Activated CD8-positive, alpha-beta memory T cell treated with anti-CD3 and anti-CD28 coated beads, Interleukin-2, amount 50 U/mL, for 4 hours (primary cell): ENCODE data around the gene PKP3.

ENCODE experiments used
- DNase-seq: peaks from one replicate; pipeline ENCODE4 v3.0.0-alpha.2; 2020

Gene PKP3

DNA sequence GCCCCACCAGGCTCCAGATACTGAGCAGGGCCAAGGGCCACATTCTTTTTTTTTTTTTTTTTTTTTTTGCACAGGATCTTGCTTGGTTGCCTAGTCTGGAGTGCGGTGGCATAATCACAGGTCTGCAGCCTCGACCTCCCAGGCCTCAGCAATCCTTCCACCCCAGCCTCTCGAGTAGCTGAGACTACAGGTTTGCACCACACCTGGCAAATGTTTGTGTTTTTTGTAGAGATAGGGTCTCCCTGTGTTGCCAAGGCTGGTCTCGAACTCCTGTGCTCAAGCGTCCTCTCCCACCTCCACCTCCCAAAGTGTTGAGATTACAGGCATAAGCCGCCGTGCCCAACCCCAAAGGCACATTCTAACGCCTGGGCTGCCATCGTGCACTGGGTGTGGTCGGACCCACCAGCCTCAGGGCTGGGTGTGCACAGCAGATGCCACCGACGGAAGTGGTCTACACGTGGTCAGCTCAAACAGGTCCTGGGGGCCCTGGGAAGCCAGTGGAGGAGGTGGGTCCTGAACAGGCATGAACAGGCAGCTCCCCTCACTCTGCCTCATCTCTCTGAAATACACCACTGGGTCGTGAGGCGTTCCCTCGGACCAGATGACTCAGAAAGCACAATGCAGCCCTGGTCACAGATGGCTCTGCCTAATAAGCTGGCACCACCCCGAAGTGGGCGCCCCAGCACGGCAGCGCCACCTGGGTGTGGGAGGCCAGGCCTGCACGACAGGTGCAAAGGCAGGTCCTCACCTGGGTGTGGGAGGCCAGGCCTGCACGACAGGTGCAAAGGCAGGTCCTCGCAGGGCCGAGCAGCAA is 29.9 kb upstream of the PKP3 start:
- peak; percentile 66 for DNase-seq

- DNase-seq = peak; percentile 9
Measured at GRCh38 chr11:364991-365725, 28.9 kb upstream of the PKP3 start.

DNA sequence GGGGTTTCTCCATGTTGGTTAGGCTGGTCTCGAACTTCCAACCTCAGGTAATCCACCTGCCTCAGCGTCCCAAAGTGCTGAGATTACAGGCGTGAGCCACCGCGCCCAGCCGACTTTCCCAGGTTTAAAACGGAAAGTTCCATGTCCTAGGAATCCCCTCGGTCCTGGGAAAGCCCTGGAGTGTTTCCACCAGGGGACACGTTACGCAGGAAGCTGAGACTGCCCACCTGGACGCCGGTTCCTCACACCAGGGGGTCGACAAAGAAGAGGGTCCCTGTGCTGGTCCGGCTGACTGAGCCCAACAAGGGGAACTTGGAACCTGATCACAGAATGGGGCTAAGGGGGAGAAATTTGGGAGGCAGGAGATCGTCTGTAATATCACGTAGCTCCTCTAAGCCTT is 28.2 kb upstream of the PKP3 start:
- no peak for DNase-seq

DNA sequence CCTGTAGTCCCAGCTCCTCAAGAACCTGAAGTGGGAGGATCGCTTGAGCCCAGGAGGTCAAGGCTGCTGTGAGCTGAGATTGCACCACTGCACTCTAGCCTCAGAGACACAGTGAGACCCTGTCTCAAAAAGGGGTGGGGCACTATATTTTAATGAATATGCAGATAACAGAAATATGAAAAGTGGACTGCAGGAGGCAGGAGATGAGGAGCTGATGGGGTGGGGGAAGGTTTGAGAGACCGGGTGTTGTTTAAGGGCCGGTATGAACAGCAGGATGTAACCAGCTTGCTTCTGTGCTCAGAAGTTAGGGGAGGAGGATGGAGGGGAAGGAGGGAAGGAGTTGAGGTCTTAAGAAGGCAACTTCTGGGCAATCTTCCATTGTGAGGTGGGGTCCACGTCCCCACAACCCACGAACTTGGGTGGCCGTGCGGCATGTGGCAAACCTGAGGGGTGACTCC is 26.0 kb upstream of the PKP3 start:
- no peak for DNase-seq

GRCh38 chr11:368414-369335 is 25.3 kb upstream of the PKP3 start:
- no peak for DNase-seq

DNA sequence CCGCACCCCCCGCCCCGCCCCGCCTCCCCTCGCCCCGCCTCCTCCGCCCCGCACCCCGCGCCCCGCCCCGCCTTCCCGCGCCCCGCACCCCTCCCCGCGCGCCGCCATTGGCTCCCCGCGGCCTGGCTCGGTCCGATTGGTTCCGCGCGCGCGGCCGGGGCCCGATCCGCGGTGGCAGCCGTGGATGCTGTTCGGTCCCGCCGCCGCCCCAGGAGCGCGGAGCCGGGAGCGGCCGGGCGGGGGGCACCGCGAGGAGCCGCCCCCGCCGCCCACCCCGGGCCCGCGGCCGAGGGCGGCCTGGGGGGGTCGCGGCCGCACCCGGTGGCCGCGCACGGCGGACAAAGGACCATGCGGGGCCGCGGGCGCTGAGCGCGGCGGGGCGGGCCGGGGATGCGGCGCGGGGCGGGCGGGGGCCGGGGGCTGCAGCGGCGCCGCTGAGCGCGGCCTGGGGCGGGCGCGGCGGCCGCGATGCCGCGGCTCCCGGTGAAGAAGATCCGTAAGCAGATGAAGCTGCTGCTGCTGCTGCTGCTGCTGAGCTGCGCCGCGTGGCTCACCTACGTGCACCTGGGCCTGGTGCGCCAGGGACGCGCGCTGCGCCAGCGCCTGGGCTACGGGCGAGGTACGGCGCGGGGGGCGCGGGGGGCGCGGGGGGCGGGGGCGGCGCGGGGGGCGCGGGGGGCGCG is 24.5 kb upstream of the PKP3 start, which contains the start of gene B4GALNT4:
TSS of gene B4GALNT4 (plus strand) at position 164 of the 683 bp plus-strand sequence. CDS start at position 469, 305 bp downstream.
- DNase-seq = no peak

DNA sequence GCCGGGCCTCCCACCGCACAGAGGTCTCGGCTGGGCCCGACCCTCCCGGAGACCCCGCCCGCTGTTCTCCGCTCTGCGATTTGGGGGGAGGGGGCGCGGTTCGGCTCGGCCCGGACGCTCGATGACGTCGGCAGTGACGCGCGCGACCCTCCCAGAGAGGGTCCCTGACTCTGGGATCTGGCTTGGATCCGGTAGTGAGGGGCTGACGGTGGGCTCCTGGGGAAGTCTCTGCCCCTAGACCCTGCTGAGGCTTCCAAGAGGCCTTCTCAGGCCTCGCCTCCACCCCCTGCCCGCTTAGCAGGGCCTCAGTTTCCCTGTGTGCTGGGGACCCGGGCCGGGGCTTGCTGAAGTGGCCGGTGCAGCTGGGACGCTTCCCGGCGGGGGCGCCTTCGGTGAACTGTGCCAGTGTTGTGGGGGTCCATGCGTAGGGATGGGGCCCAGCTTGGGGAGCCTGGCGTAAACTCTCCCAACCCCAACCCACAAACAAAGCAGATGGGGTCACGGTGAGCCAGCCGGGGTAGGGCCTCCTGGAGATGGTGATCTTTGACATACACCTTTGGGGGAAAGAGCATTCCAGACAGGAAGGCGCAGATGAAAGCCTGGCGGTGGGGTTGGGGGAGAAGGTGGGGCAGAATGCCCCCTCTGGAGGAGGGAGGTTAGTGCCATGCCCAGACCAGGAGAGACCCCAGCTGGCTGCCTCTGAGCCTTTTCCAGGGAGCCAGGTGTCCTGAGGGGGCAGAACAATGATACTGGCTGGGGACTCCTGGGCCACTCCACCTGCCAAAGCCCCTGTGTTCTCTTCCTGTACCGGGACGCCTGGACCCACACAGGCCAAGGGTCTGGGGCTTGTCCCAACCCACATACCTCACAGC is 23.7 kb upstream of the PKP3 start:
- no peak for DNase-seq

DNA sequence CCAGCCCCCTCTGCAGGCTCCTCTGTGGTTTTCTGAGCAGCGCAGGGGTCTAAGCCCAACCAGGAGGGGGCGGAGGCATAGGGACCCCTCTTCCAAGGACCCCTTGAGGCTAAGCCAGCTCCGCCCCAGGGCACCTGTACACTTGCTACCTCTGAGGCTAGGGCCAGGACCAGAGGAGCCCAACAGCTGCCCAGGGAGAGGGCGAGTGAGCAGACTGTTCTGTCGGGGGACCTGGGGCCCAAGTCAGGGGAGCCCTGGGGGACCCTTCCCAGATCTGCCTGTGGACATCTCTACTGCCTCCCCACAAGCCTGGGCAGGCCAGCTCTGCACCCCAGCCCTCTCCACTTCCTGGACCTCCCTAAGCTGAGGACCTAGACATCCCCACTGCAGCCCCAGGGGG is 23.0 kb upstream of the PKP3 start:
- DNase-seq = no peak

DNA sequence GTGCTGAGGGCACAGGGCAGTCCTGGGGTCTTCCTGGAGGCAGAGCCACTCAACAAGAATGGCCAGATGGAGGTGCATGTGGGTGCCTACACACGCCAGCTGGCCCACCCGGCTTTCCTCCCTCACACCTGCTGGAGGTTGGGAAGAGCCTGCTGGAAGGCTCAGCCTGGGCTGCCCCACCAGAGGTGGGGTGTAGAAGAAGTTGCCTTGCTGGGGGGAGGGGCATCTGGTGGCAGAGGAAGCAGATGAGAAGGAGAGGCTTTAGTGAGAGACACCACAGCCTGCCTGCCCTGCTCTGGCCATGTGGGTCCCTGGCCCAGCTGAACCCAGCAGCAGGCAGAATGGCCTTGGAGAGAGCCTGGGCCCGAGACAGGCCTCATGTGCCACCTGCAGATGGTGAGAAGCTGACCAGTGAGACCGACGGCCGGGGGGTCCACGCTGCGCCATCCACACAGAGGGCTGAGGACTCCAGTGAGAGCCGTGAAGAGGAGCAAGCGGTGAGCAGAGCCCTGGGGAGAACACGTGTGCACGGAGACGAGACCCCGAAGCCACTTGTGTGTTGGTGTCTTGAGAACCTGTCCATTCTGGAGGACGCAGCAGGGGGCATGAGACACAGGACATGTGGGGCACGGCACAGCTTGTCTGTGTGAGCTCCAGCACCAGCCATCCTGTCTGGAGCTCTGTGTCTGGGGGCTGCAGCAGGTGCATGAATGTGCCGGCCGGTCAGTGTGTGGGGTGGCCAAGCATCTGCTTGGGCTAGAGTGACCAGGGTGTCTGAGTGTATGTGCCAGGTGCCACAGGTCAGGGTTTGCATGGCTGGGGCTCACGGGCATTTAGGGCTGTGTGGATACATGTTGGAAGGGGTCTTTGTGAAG is 22.1 kb upstream of the PKP3 start:
- DNase-seq = no peak

DNA sequence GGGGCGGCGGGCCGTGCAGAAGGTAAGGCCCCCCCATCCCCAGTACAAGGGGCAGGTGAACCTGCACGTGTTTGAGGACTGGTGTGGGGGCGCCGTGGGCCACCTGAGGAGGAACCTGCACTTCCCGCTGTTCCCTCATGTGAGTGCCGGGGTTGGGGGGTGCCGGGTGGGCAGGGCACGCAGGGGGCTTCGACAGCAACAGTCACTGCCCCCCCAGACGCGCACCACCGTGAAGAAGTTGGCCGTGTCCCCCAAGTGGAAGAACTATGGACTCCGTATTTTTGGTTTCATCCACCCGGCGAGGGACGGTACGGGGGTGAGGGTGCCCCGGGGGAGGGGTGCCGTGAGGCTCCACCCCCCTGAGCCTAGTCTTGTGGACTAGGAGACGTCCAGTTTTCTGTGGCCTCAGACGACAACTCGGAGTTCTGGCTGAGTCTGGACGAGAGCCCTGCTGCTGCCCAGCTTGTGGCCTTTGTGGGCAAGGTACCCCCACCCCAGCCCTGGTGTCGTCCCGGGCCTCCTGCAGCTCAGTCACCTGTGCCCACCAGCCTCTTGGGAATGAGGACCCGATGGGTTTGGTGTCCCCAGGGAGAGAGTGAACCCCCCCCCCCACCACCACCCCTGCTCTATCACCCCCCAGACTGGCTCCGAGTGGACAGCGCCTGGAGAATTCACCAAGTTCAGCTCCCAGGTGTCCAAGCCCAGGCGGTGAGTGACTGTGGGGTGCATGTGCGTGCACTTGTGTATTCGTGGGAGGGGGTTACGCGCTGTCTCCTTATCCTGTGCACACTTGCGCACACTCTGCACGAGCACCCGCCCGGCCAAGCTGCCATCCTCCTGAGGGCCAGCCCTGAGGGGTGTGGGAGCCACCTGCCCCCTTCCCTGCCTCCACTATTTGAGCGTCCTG is 20.9 kb upstream of the PKP3 start:
- no peak for DNase-seq

DNA sequence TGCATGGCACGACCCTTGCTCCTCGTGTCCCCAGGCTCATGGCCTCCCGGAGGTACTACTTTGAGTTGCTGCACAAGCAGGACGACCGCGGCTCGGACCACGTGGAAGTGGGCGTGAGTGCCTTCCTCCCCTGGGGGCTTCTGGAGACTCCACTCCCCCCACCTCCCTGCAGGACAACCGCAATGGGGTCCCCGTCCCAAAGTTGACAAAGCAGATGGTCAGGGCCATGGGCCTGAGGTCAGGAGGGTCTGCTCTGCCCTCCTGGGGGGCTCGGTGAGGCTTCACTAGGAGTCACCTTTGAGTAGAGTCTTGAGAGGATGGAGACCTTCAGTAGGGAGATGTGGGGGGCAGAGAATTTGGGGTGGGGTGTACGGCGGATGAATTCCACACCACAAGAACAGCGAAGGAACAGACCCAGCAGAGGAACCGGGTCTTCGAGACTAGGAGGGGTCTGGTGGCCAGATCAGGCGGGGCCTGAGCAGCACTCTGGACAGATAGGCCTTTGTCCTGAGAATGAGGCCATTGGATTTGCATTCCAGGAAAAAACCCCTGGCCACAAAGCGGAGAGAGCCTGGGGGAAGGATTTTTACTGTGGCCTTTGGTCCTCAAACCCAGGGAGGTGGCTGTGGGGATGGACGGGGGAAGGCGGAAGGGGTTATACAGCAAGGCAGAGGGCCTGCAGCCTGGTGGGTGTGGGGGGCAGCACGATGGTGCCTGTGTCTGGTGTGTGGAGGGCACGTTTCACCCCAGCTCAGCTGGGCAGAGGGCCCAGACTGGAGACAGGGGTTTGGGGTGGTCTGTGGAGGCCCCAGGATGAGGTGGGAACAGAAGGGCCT is 20.1 kb upstream of the PKP3 start:
- no peak for DNase-seq

- no peak for DNase-seq
Measured at GRCh38 chr11:375065-376025, 18.7 kb upstream of the PKP3 start.

GRCh38 chr11:376531-377173 is 17.4 kb upstream of the PKP3 start:
- DNase-seq = no peak

DNA sequence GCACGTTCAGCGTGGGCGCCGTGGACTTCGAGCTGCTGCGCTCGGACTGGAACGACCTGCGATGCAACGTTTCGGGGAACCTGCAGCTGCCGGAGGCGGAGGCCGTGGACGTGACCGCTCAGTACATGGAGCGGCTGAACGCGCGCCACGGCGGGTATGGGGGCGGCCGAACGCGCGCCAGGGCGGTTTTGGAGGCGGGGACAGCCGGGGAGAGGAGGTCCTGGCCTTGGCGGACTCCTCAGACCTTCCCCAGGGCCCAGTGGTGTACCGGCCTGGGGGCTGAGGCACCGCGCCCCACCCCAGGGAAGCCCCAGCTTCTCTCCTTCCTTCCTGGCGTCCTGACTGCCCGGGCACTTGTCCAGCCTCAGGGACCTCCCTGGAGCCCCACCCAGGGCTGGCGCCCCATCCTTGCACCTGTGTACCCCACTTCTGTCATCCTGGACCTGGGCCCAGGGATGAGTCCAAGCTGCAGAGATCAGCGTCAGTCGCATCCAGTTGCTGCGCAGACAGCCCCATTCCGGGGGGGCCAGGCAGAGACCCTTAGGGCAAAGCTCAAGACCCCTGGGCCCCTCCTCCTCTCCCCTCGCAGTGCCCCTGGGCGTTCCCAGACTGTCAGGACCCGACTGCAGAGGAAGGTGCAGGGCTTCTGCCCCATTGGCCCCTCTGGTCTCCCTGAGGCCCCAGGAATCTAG is 16.7 kb upstream of the PKP3 start:
- no peak for DNase-seq

GRCh38 chr11:377883-378500 is 16.0 kb upstream of the PKP3 start:
- no peak for DNase-seq
